LHCN-M2 (cell line): Measurements from ENCODE around the gene SHPK. TPM values are rescaled to one million over a fixed set of nuclear protein-coding genes. Genes with fewer than 3 reads are reported as not detected.

Experiments used
- total RNA-seq: library from RNA; depleted of rRNA; stranded (reverse); fragments of >200 nt; gene quantifications from 2 replicates; pipeline ENCODE4 v1.2.3, GENCODE V29; 2014; rRNA removed

Gene SHPK
- total RNA-seq, 1 experiment from 2014 or later = 17.8 TPM

Other genes starting within 250 kb of the SHPK start
- gene OR3A2, start 249.9 kb downstream of the SHPK start, total RNA-seq = not detected in 2 replicates
- gene OR1E1, start 237.8 kb downstream of the SHPK start, total RNA-seq = not detected in 2 replicates
- not detected in 2 replicates for gene OR3A3, start 224.9 kb downstream of the SHPK start, total RNA-seq
- gene OR1E2, start 202.4 kb downstream of the SHPK start, total RNA-seq = not detected in 2 replicates
- not detected in 2 replicates for gene SPATA22, start 164.4 kb downstream of the SHPK start, total RNA-seq
- gene ASPA, start 160.3 kb downstream of the SHPK start, total RNA-seq = 0.23 and 0.45 TPM in 2 replicates
- gene TRPV3, start 78.4 kb downstream of the SHPK start, total RNA-seq = 0.71 and 1.3 TPM in 2 replicates
- 0.51 and 0.86 TPM in 2 replicates for gene TRPV1, start 26.8 kb downstream of the SHPK start, total RNA-seq
- 20.3 and 29.1 TPM in 2 replicates for gene CTNS, start 510 bp upstream of the SHPK start, total RNA-seq
- gene TAX1BP3, start 32.3 kb upstream of the SHPK start, total RNA-seq = 259 and 286 TPM in 2 replicates
- 13.0 and 42.7 TPM in 2 replicates for gene EMC6, start 32.6 kb upstream of the SHPK start, total RNA-seq
- 21.5 and 28.6 TPM in 2 replicates for gene P2RX5, start 59.9 kb upstream of the SHPK start, total RNA-seq
- 14.7 and 17.0 TPM in 2 replicates for gene HASPIN, start 87.7 kb upstream of the SHPK start, total RNA-seq
- 36.8 and 38.6 TPM in 2 replicates for gene ITGAE, start 164.9 kb upstream of the SHPK start, total RNA-seq
- gene NCBP3, start 210.0 kb upstream of the SHPK start, total RNA-seq = 19.9 and 21.9 TPM in 2 replicates